ENCODE data around the gene WNT9B.

Gene WNT9B

DNA sequence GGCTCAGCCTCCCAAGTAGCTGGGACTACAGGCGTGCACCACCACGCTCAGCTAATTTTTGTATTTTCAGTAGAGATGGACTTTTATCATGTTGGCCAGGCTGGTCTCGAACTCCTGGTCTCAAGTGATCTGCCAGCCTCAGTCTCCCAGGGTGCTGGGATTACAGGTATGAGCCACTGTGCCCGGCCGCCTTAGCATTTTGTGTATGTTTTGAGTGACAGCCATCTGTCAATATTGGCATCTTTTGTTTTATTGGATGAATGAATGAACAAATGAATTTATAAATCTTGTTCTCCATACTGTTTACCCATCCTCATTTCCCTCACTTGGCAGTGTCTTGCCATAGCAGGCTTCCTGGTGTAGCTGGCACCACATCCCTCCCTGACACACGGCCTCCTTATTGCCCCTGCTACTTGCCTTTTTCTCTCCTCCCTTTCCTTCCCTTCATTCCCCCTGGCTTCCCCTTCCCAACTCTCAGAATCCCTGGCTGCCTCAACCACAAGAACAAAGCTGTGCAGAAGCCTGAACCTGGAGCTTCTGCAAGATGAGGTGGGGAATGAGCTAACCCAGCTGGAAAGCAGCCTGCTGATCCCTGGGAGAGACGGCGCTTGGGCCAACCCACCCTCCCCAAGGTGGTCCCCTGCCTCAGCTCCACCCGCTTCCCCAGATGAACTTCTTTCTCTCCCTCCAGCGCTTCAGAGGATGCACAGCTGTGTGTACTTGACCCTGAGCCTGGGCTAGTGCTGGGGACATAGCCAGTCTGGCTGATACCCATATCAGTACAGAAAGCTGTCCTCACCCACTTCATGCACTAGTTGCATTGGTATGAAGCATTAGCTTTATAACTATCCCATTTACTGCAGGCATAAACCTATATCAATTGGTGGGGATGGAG lies 34.3 kb downstream of the WNT9B start:
- FAIRE-seq, result no peak

DNA sequence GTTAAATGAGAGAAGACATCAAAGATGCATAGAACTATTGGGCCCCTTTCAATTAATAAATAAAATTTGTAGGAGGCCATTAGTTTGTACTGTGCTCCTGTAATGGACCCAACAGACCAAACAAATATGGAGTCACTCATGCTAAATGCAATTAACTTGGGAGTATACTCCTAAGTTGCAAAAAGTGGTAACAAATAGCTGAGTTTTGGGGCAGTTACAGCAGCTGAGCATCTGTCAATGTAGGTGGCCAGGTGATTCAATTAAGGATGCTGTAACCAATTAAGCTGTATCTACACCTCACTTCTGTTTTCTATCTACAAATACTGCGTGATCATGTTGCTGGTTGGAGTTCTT lies 34.9 kb downstream of the WNT9B start:
- FAIRE-seq, result no peak

DNA sequence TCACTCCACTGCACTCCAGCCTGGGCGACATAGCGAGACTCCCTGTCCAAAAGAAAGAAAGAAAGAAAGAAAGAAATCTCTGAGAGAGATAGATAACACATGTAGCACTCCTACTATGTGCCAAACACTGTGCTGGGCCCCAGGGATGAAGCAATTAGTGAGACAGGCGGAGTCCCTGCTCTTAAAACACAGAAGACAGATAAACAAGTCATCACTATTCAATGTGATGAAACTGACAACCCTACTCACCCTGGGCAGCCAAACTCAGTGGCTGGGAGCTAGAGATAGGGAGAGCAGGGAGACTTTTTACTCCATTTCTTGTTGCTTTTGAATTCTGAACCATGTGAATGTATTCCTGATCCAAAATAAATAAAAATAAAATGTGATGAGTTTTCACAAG lies 36.3 kb downstream of the WNT9B start:
- no peak for FAIRE-seq

GRCh38 chr17:46888727-46889126 lies 37.3 kb downstream of the WNT9B start:
- FAIRE-seq, result no peak

DNA sequence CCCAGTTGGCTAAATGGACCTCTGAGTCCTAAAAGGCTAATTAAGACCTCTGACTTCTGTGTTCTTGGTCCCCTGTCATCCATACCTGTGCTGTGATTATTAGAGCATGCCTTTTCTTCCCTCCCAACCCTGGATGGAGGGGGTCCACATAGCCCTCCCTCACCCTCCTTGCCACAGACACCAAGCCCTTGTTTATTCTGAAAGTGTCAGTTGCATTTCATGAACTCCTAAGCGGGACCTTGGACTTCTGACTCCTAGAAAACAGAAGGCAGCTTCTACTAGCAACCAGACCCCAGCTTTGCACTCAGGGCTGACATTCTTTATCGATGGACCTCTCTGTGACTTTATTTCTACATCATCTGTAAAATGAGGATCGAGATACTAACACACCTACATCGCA lies 38.1 kb downstream of the WNT9B start:
- no peak for FAIRE-seq

DNA sequence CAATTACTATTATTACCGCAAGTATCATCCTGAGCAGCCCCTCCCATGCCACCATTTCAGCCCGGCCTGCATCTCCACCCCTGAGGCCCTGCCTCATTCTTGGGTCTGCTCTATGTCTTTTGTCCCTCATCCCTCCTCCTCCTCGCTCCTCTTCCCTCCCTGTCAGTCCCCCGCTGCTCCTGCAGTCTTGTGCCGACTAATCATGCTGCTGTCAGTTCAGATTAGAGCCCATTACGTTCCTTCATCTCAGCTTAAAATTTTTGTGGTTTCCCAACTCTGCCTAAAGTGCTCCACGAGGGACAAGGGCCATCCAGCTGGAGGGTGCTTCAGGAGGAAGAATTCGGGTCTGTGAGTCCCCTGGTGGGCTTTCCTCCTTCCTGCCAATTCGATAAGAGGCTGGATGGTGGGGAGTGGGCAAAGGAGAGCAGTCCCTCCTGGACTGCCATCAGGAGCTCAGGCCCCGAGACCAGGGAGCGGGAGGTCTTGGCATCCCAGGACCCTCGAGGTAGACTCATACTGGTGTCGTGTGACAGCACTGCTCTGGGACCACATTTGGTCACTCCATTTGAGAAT lies 38.7 kb downstream of the WNT9B start:
- no peak for FAIRE-seq

DNA sequence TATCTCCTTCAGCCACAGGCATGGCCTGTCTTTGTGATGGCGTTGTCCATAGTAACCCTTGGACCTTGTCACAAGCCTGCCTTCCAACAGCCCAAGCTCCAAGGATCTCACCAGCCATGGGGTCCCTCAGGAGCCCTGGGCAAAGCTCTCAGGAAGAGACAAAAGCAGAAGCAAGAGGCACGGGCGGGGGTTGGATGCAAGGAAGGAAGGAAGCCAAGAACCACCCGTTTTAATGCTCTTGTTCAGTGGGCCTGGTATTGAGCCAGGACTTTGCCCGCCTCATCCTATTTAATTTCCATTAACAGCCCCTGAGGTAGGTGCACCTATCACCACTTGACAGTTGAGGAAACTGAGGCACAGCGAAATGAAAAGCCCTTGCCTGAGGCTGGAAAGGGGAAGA lies 39.3 kb downstream of the WNT9B start:
- no peak for FAIRE-seq

DNA sequence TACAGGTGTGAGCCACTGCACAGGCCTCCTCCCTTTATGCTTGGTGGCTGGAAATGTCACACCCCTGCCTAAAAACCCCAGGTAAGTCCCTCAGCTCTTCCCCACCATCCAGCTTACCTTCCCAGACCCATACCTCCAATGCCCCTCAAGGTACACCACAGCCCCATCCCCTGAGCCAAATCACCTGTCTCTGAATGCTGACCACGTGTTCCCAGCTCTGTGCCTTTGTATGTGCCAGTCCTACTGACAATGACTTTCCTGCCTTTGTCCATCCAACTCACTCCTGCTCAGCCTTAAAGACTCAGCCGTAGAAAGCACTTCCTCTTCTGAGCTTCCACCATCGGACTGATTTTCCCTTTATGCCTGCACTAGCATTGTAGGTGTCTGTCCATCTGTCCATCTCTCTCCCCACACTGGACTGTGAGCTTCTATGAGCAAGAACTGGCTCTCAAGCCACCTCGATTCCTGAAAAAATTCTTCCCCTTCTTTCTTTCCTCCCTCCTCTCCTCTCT lies 40.9 kb downstream of the WNT9B start:
- no peak for FAIRE-seq

DNA sequence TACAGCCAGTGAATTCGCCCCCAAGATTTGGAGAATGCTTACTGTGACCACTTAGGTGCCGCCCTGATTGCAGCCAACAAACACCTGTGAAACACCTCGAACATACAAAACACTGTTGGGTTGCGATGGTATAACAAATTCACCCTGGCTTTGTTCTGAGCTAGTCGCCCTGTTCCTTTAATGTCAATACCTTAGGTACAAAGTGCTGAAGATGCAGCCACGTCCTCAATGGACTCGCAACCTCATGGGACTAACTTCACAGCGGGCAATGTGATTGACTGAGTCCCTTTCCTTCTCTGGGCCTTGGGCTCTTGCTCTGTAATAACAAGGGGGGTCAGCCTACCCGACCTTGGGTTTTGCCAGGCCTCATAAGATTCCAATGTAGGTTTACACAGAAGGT lies 42.6 kb downstream of the WNT9B start:
- FAIRE-seq, result no peak

DNA sequence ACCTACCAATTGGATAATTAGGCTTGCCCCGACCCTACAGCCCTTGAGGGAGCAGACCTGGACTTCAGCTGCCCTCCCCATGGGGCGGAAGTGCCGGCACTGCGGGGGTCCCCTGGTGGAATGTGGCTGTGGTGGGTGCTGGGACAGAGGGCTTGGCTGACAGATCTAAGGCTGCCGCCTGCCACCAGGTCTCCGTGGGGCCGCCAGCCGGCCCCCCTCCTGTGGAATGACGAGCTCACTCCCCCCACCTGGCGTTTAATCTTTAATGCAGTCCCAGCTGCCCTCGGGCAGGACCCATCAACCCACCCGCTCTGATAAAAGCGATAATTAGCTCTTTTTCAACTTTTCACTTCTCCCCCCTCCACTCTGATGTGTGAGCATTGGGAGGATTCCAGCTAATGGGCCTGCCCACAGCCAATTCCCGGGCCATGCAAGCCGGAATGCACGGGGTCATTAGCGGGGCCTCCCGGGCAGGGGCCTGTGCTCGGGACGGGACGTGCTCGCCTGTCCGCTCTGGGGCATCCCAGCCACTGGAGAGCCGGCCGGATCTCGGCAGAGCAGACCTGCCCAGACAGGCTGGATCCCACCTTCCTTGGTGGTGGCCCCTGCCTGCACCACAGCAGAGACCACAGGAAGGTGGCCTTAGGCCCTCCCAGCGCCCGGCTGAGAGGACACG lies 43.2 kb downstream of the WNT9B start:
- FAIRE-seq, result no peak

GRCh38 chr17:46895171-46895570 lies 43.8 kb downstream of the WNT9B start:
- FAIRE-seq, result no peak

- FAIRE-seq, result no peak
Measured at GRCh38 chr17:46896991-46897390, 45.6 kb downstream of the WNT9B start.

DNA sequence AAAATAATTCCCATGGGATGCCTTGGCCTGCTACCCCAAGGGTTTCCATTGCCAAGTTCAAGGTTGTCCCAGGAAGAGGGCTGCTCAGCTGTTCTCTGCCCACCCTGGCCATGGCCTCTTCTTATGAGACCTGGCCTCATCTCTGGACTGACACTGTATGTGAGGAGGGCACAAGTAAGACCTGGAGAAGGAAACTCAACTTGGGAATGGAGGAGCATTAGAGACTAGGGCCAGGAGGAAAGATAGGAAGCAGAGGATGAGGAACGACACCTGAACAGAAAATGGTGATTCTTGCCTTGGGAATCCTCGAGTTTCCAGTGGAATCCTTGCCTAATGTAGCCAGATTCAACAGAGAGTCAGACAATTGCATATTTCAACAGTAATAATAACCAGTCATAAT lies 47.0 kb downstream of the WNT9B start:
- FAIRE-seq, result no peak

GRCh38 chr17:46898860-46899259 lies 47.5 kb downstream of the WNT9B start:
- FAIRE-seq, result no peak

DNA sequence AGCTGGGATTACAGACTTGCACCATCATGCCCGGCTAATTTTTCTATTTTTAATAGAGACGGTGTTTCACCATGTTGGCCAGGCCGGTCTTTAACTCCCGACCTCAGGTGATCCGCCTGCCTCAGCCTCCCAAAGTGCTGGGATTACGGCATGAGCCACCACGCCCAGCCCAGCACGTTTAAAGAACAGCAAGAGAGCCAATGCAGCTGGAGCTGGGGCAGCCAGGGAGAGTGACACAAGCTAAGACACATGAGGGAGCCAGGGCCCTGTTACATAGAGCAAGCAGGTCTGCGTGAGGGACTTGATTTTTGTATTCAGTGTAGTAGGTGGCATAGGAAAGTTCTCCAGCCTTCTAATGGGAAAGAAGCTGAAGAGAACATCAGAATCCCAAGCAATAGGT lies 49.9 kb downstream of the WNT9B start:
- no peak for FAIRE-seq

DNA sequence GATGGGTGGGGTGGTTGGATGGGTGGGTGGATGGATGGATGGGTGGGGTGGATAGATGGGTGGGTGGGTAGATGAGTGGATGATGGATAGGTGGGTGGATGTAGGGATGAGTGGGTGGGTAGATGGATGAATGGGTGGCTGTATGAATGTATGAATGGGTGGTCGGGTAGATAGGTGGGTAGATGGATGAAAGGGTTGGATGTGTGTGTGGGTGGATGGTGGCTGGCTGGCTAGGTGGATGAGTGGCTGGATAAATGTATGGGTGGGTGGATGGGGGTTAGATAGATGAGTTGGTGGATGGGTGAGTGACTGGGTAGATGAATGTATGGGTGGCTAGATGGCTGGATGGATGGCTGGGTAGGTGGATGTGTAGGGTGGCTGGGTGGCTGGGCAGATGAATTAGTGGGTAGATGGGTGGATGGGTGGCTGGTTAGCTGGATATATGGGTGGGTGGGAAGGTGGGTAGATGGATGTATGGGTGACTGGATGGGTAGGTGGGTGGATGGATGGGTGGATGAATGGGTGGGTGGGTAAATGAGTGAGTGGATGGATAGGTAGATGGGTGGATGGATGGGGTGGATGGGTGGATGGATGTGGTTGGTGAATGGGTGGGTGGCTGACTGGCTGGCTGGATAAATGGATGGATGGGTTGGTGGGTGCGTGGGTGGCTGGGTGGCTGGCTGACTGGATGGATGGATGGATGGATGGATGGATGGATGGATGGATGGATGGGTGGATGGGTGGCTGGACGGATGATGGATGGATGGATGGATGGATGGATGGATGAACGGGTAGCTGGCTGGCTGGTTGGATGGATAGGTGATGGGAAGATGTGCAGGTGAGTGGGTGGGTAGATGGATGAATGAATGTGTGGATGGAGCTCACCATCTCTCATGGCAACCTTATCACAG lies 52.6 kb downstream of the WNT9B start:
- no peak for FAIRE-seq

- FAIRE-seq, result no peak
Measured at GRCh38 chr17:46908068-46908737, 56.8 kb downstream of the WNT9B start.

DNA sequence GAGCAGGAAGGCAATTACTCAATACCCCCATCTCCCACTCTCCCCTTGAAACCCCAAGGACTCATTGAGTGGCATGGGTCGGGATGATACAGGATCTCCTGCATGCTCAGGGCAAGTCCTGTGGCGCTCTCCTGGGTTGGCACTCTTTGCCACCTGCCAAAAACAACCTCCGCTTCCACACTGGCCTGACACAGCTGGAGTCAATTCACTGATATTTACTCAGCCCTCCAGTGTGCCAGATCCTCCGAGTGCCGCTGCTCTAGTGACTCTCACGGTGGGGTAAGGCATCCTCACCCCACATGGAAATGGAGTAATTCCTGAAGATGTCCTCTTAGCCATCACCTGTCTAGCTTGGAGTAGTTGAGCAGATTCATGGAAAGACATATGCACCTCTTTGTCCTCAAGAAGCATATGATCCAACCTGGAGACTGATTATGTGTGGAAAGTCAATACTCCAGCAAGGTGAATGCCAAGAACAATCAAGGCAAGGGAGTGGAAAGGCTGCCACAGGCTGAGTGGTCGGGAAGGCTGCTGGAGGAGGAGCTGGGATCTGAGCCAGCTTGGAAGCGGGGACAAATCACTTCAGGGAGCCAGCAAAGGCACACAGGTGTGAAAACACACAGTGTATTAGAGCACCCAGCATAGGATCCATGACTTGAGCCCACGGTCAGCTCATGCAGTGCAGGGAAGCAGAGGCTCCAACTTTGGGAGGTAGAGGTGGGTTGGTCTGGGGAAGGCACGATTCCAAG lies 59.0 kb downstream of the WNT9B start:
- no peak for FAIRE-seq

DNA sequence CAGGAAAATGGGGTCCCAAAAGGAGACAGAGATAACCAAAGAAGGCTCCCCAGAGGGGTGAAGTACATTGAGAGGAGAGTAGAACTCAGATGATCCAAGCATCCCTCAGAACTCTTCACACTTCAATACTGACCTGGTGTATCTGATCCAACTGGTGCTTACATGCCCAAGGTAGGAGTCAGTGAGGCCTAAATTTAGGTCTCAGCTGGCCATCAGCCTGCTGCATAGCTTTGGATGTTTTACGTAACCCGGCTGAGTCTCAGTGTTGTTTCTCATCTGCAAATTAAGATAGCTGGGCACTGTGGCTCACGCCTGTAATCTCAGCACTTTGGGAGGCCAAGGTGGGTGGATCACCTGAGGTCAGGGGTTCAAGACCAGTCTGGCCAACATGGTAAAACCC lies 59.9 kb downstream of the WNT9B start:
- no peak for FAIRE-seq

DNA sequence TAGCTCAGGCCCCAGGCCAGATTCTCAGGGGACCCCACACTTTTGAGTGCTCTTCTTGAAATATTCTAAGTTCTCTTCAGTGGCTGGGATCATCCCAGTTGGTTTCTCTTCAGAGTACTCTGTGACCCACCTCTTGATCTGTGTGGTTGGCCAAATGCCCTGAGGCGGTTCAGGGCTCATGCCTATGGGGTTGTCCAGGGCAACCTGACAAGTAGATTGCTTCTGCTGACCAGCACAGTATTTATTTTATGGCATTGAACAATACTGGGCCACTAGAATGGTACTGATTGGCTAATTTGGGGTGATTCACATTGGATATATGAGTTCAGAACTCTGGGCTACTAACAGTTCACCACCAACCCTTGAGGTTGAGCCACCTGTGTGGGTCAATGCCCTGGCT lies 64.2 kb downstream of the WNT9B start:
- FAIRE-seq, result no peak

GRCh38 chr17:46916211-46916610 lies 64.8 kb downstream of the WNT9B start:
- FAIRE-seq, result no peak

DNA sequence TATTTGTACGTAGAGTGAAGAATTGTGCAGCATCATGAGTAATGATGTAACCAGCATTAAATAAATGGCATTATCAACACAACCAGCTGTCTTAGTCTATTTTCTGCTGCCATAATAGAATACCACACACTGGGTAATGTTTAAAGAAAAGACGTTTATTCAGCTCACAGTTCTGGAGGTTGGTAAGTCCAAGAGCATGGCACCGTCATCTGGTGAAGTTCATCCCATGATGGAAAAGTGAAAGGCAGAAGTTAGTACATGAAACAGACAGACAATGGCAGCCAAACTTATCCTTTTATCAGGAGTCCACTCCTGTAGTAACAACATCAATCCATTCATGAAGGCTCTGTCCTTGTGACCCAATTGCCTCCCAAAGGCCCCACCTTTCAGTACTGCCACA lies 65.2 kb downstream of the WNT9B start:
- FAIRE-seq, result no peak
